ENCODE data around the gene HMX2.

The HMX2 gene

GRCh38 chr10:123153486-123154091 is 5.7 kb downstream of the HMX2 start:
- Histone ChIP-seq H3K9me3 (ENCODE audit: control insufficient read depth, insufficient read depth, low read length) (no peaks in the 10 kb centered on the region), H3K4me1 (ENCODE audit: control insufficient read depth, insufficient read depth, low read length) (peaks cover 8% of the 10 kb centered on the region; the same call in 1 of the 2 replicates), H3K27ac (ENCODE audit: low read length) (no peak overlapping the region), H3K27me3 (ENCODE audit: control insufficient read depth, insufficient read depth, low read length) (peaks cover 23% of the 10 kb centered on the region), H3K36me3 (ENCODE audit: control insufficient read depth, insufficient read depth, low read length) (peaks cover 6% of the 10 kb centered on the region; the same call in 1 of the 2 replicates), H3K4me3 (ENCODE audit: low read length) (no peak overlapping the region)
- no CpG with 5 or more reads among the region's 9 CpGs for WGBS (ENCODE audit: insufficient coverage, insufficient read length)
- no peak for DNase-seq (ENCODE audit: low read depth, low spot score)

- no CpG with 5 or more reads among the region's 50 CpGs for WGBS (ENCODE audit: insufficient coverage, insufficient read length)
Observed at GRCh38 chr10:123154092-123154710, 6.3 kb downstream of the HMX2 start, which contains the start of gene BUB3. BUB3 (plus strand) TSS chr10:123154402; CDS start chr10:123154918, 516 bp downstream.

GRCh38 chr10:123154711-123155505 is 7.0 kb downstream of the HMX2 start:
- peaks cover 6% of the 10 kb centered on the region; the same call in 1 of the 2 replicates for H3K36me3 ChIP-seq (ENCODE audit: control insufficient read depth, insufficient read depth, low read length)
- DNase-seq (ENCODE audit: low read depth, low spot score) = no peak
- H3K27me3 ChIP-seq (ENCODE audit: control insufficient read depth, insufficient read depth, low read length) = peaks cover 10% of the 10 kb centered on the region; the same call in 1 of the 2 replicates
- peak overlapping the region; percentile 93; the same call in 1 of the 2 replicates for H3K4me3 ChIP-seq (ENCODE audit: low read length)
- H3K9me3 ChIP-seq (ENCODE audit: control insufficient read depth, insufficient read depth, low read length) = no peaks in the 10 kb centered on the region
- no peak overlapping the region for H3K27ac ChIP-seq (ENCODE audit: low read length)
- H3K4me1 ChIP-seq (ENCODE audit: control insufficient read depth, insufficient read depth, low read length) = peaks cover 5% of the 10 kb centered on the region; the same call in 1 of the 2 replicates
- WGBS (ENCODE audit: insufficient coverage, insufficient read length) = no CpG with 5 or more reads among the region's 49 CpGs

More at GRCh38 chr10:123154092-123154710, 6.3 kb downstream of the HMX2 start, which contains the start of gene BUB3:
- peaks cover 6% of the 10 kb centered on the region; the same call in 1 of the 2 replicates for H3K36me3 ChIP-seq (ENCODE audit: control insufficient read depth, insufficient read depth, low read length)
- no peaks in the 10 kb centered on the region for H3K9me3 ChIP-seq (ENCODE audit: control insufficient read depth, insufficient read depth, low read length)
- H3K4me3 ChIP-seq (ENCODE audit: low read length) = peak within 1 kb of the TSS; percentile 93
- no peak within 1 kb of the TSS for H3K27ac ChIP-seq (ENCODE audit: low read length)
- peaks cover 17% of the 10 kb centered on the region for H3K27me3 ChIP-seq (ENCODE audit: control insufficient read depth, insufficient read depth, low read length)
- DNase-seq (ENCODE audit: low read depth, low spot score) = peak; percentile 100
- H3K4me1 ChIP-seq (ENCODE audit: control insufficient read depth, insufficient read depth, low read length) = peaks cover 6% of the 10 kb centered on the region; the same call in 1 of the 2 replicates

- Histone ChIP-seq H3K36me3 (ENCODE audit: control insufficient read depth, insufficient read depth, low read length) (peaks cover 8% of the 10 kb centered on the region; the same call in 1 of the 2 replicates), H3K4me3 (ENCODE audit: low read length) (no peak overlapping the region), H3K9me3 (ENCODE audit: control insufficient read depth, insufficient read depth, low read length) (no peaks in the 10 kb centered on the region), H3K27ac (ENCODE audit: low read length) (no peak overlapping the region), H3K4me1 (ENCODE audit: control insufficient read depth, insufficient read depth, low read length) (peaks cover 2% of the 10 kb centered on the region; the same call in 1 of the 2 replicates), H3K27me3 (ENCODE audit: control insufficient read depth, insufficient read depth, low read length) (no peaks in the 10 kb centered on the region; the same call in 1 of the 2 replicates)
- DNase-seq (ENCODE audit: low read depth, low spot score) = no peak
- no CpG with 5 or more reads among the region's 2 CpGs for WGBS (ENCODE audit: insufficient coverage, insufficient read length)
Observed at GRCh38 chr10:123156078-123156477, 8.1 kb downstream of the HMX2 start.

GRCh38 chr10:123157210-123157609 is 9.3 kb downstream of the HMX2 start:
- WGBS (ENCODE audit: insufficient coverage, insufficient read length) = no CpG with 5 or more reads among the region's 3 CpGs
- Histone ChIP-seq H3K4me1 (ENCODE audit: control insufficient read depth, insufficient read depth, low read length) (peaks cover 2% of the 10 kb centered on the region; the same call in 1 of the 2 replicates), H3K9me3 (ENCODE audit: control insufficient read depth, insufficient read depth, low read length) (no peaks in the 10 kb centered on the region), H3K27ac (ENCODE audit: low read length) (no peak overlapping the region), H3K27me3 (ENCODE audit: control insufficient read depth, insufficient read depth, low read length) (no peaks in the 10 kb centered on the region), H3K36me3 (ENCODE audit: control insufficient read depth, insufficient read depth, low read length) (peaks cover 12% of the 10 kb centered on the region; the same call in 1 of the 2 replicates), H3K4me3 (ENCODE audit: low read length) (no peak overlapping the region)
- no peak for DNase-seq (ENCODE audit: low read depth, low spot score)

- H3K4me1 ChIP-seq (ENCODE audit: control insufficient read depth, insufficient read depth, low read length) = no peaks in the 10 kb centered on the region; the same call in 1 of the 2 replicates
- no peak overlapping the region for H3K4me3 ChIP-seq (ENCODE audit: low read length)
- H3K27ac ChIP-seq (ENCODE audit: low read length) = no peak overlapping the region
- DNase-seq (ENCODE audit: low read depth, low spot score) = no peak
- H3K27me3 ChIP-seq (ENCODE audit: control insufficient read depth, insufficient read depth, low read length) = no peaks in the 10 kb centered on the region
- peaks cover 17% of the 10 kb centered on the region; the same call in 1 of the 2 replicates for H3K36me3 ChIP-seq (ENCODE audit: control insufficient read depth, insufficient read depth, low read length)
- H3K9me3 ChIP-seq (ENCODE audit: control insufficient read depth, insufficient read depth, low read length) = no peaks in the 10 kb centered on the region
- no CpG with 5 or more reads among the region's 1 CpG for WGBS (ENCODE audit: insufficient coverage, insufficient read length)
Observed at GRCh38 chr10:123158682-123159081, 10.7 kb downstream of the HMX2 start.

- DNase-seq (ENCODE audit: low read depth, low spot score) = no peak
- Histone ChIP-seq H3K9me3 (ENCODE audit: control insufficient read depth, insufficient read depth, low read length) (no peaks in the 10 kb centered on the region), H3K27ac (ENCODE audit: low read length) (no peak overlapping the region), H3K4me3 (ENCODE audit: low read length) (no peak overlapping the region), H3K27me3 (ENCODE audit: control insufficient read depth, insufficient read depth, low read length) (no peaks in the 10 kb centered on the region), H3K4me1 (ENCODE audit: control insufficient read depth, insufficient read depth, low read length) (no peaks in the 10 kb centered on the region), H3K36me3 (ENCODE audit: control insufficient read depth, insufficient read depth, low read length) (peaks cover 18% of the 10 kb centered on the region; the same call in 1 of the 2 replicates)
- WGBS (ENCODE audit: insufficient coverage, insufficient read length) = no CpG with 5 or more reads among the region's 11 CpGs
Observed at GRCh38 chr10:123160311-123160980, 12.5 kb downstream of the HMX2 start.

- no peaks in the 10 kb centered on the region for H3K9me3 ChIP-seq (ENCODE audit: control insufficient read depth, insufficient read depth, low read length)
- peaks cover 16% of the 10 kb centered on the region; the same call in 1 of the 2 replicates for H3K36me3 ChIP-seq (ENCODE audit: control insufficient read depth, insufficient read depth, low read length)
- no peak for DNase-seq (ENCODE audit: low read depth, low spot score)
- H3K4me3 ChIP-seq (ENCODE audit: low read length) = no peak overlapping the region
- no CpG with 5 or more reads among the region's 2 CpGs for WGBS (ENCODE audit: insufficient coverage, insufficient read length)
- H3K27me3 ChIP-seq (ENCODE audit: control insufficient read depth, insufficient read depth, low read length) = no peaks in the 10 kb centered on the region
- H3K27ac ChIP-seq (ENCODE audit: low read length) = no peak overlapping the region
- H3K4me1 ChIP-seq (ENCODE audit: control insufficient read depth, insufficient read depth, low read length) = no peaks in the 10 kb centered on the region
Observed at GRCh38 chr10:123164319-123164718, 16.4 kb downstream of the HMX2 start.

GRCh38 chr10:123165445-123166072 is 17.6 kb downstream of the HMX2 start:
- Histone ChIP-seq H3K27ac (ENCODE audit: low read length) (no peak overlapping the region), H3K36me3 (ENCODE audit: control insufficient read depth, insufficient read depth, low read length) (peaks cover 16% of the 10 kb centered on the region; the same call in 1 of the 2 replicates), H3K4me1 (ENCODE audit: control insufficient read depth, insufficient read depth, low read length) (no peaks in the 10 kb centered on the region), H3K4me3 (ENCODE audit: low read length) (no peak overlapping the region), H3K27me3 (ENCODE audit: control insufficient read depth, insufficient read depth, low read length) (no peaks in the 10 kb centered on the region), H3K9me3 (ENCODE audit: control insufficient read depth, insufficient read depth, low read length) (no peaks in the 10 kb centered on the region)
- no peak for DNase-seq (ENCODE audit: low read depth, low spot score)
- WGBS (ENCODE audit: insufficient coverage, insufficient read length) = no CpG with 5 or more reads among the region's 4 CpGs

Measured in iPS DF 6.9 (cell line).